GM21526 (cell line): ENCODE data around the gene PHLDB3.

Source experiments
- ATAC-seq: cut with Tn5 transposase; IDR thresholded peaks from one replicate; pipeline ENCODE4 v1.9.1; 2021; ENCODE audit warnings: moderate library complexity; ENCODE audit not compliant: unreplicated experiment, low FRiP score

The PHLDB3 gene

DNA sequence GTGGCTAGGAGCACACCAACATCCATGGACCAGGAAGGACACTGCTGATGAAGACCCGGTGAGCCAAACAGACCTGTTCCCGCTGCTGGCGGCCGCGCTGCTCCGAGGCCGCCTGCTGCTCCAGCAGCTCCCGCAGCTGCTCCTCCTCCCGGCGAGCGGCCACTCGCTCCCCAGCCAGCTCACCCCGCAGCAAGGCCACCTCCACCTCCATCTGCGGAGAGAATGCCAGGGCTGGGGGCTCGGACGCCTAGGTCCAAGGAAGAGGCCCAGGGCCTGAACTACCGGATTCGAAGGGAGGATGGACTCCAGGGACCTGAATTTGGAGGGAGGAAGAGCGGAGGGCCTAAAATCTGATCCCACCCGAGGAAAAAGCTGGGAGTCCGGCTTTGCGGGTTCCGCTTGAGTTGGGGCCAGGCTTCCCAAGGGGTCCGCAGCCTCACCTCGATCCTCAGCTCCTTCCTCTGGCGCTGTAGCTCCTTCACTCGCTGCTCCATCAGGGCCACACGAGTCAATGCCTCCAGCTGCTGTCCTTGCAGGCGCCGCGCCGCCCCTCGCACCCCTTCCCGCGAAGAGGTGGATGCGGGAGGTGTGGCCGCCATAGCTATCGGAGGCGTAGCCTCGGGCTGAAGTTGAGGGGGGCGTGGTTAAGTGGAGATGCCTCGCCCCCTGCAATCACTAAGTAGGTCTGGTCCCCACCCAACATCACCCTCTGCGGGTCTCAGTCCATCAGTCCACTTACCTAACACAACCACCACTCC, 2.7 kb downstream of the PHLDB3 start:
- ATAC-seq = no peak

DNA sequence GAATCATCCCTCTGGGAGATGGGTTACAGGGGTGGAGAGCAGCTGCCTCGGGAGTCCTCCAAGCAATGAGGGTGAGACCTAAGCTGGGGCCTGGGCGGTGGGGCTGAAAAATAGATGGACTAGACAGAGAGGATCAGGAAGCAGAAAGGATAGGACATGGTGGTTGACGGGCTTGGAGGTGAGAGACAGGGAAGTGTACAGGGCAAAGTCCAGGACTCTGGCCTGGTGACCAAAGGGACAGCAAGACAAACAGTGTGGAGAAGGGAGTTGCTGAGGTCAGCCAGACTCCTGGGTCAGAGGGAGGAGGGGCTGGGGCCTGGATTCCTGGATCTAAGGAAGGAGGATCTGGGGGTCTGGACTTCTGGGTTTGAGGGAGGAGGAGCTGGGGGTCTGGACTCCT, 5.5 kb downstream of the PHLDB3 start:
- ATAC-seq = no peak

DNA sequence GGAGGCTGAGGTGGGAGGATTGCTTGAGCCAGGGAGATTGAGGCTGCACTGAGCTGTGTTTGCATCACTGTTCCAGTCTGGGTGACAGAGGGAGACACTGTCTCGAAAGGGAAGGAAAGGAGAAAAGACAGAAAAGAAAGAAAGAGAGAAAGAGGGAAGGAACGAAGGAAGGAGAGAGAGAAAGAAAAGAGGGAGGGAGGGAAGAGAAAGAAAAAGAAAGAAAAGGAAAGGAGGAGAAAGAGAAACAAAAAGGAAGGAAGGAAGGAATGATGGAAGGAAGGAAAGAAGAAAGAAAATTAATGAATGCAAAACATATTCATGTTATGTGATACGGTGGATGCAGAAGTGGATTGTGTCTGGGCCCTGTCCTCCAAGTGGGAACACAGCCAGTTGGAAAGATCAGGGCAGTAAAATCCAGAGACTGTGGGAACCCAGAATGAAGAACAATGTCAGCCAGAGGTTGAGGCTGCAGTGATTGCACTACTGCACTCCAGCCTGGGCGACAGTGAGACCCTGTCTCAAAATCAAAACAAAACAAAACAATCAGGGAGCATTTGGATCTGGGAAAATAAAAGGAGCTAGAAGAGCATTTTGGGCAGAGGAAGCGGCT, 6.2 kb downstream of the PHLDB3 start:
- no peak for ATAC-seq

DNA sequence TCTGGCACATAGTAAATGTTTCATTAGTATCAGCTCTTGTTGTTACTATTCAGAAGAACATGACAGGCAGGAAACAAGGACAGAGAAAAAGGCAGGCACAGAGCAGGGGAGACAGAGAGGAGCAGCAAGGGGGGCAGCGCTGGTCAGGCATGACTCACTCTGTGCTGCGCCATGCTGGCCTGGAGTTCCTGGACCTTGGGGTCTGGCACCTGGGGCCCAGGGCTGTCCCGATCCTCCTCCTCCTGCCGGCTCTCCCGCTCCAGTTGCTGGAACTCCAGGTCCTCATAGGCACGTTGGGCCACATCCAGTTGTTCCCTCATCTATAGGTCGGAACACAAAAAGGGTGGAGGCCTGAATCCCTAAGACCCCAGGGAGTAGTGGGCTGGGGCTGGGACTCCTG, 7.6 kb downstream of the PHLDB3 start:
- ATAC-seq = no peak

DNA sequence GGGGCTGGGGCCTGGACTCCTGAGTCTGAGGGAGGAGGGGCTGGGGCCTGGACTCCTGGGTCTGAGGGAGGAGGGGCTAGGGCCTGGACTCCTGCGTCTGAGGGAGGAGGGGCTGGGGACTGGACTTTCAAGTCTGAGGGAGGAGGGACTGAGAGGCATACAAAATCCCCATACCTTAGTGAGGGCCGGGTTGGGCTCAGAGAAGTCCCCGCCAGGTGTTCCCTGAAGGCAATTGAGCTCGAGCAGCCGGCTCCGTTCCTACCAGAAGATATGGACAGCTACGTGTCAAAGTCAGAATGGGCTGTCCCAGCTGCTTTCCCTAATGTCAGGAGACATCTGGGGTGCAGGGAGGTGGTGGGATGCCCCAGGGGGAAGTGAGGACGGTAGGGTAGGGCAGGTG, 9.5 kb downstream of the PHLDB3 start:
- ATAC-seq = no peak

DNA sequence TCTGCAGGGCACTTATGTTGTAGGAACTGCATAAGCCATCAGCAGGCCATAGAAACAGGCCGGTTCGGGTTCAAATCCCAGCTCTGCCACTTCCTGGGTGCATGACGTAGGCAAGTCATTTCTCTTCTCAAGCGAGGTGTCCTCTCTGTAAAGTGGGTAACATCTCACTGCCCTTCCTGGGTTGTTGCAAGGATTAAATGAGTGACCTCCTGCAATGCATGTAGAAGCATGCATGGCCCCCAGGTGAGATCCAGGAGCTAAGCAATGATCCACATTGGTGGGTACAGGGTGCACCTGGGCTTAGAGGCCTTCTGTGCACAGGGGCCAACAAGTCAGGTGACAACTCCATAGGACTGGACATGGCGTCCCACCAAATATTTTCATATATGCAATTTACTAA, 13.8 kb downstream of the PHLDB3 start:
- ATAC-seq = no peak

DNA sequence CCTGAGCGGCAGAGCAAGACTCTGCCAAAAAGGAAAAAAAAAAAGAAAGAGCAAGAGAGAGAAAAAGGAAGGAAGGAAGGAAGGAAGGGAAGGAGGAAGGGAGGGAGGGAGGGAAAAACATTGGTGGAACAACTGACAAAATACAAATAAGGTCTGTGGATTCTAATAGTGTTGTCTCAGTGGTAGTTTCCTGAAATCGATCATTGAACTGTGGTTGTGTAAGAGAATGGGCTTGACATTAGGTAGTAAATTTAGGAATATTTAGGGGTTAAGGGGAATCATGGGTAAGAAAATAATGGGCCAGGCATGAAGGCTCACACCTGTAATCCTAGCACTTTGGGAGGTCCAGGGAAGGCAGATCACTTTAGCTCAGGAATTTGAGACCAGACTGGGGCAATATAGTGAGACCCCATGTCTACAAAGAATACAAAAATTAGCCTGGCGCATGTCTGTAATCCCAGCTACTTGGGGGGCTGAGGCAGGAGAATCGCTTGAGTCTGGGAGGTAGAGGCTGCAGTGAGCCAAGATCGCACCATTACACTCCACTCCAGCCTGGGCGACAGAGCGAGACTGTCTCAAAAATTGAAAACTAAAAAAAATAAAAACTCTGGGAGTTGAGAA, 14.5 kb downstream of the PHLDB3 start:
- ATAC-seq = no peak

DNA sequence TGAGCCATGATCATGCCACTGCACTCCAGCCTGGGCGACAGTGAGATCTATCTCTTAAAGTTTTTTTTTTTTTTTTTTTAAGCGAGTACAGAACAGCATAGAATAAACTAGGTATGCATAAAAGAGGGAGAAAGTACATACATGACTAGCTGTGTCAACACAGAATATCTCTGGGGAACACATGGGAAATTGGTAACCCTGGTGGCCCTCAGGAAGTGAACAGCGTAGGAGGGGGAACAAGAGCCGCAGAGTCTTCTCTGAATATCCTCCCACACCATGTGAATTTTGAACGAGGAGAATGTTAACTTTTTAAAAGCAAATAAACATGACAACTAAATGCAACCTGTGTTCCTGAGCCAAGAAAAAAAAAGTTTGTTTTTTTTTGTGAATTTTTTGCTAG, 15.2 kb downstream of the PHLDB3 start:
- ATAC-seq = no peak

DNA sequence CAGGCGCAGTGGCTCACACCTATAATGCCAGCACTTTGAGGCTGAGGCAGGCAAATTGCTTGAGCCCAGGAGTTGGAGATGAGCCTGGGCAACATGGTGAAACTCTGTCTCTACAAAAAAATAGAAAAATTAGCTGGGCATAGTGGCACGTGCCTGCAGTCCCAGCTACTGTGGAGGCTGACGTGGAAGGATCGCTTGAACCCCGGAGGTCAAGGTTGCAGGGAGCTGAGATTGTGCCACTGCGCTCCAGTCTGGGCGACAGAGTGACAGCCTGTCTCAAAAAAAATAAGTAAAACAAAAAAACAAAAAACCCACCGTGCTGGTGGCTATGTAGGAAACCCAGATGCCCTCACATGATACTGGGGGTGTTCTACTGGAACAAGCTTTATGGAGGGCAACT, 16.4 kb downstream of the PHLDB3 start:
- ATAC-seq = no peak

DNA sequence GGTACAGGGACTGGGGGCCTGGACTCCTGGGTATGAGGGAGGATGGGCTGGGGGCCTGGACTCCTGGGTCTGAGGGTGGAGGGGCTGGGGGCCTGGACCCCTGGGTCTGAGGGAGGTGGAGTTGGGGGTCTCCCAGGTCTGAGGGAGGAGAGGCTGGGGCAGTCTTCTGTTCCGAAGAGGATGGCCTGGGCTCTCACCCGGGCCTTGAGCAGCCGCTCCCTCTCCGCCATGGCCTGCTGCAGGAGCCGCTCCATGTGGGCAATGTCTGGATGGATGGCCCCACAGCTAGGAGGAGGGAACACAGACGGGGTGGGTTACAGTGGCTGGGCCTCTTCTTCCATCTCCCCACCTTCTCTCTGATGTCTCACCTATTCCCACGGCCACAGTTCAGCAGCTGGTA, 18.1 kb downstream of the PHLDB3 start:
- ATAC-seq = no peak

DNA sequence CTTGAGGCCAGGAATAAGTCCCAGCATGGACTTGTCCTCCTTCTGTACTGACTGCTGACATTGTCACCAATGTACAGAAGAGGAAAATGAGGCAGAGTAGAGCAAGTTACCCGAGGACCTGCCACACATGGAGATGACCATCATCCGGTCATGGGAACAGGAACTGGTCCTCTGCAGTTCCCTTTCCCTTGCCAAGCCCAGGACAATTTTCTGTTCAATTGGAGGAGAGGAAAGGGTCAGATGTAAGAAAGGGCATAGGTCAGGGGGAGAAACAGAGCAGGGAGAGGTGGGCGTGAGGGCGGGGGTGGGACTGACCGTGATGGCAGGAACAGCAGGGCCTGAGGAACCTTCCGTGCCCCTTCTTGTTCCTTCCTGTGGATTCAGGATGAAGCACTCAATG, 18.6 kb downstream of the PHLDB3 start:
- ATAC-seq = no peak

DNA sequence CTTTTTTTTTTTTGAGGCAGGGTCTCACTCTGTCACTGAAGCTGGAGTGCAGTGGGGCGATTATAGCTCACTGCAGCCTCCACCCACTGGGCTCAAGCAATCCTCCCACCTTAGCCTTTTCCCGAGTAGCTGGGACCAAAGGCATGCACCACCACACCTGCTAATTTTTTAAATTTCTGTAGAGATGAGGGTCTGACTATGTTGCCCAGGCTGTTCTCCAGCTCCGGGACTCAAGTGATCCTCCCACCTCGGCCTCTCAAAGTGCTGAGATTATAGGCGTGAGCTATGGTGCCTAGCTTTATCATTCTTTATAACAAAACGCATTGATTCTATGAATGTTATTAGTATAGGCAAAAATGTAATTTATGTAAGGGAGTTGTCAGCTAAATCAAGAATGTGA, 21.3 kb downstream of the PHLDB3 start:
- ATAC-seq = no peak

DNA sequence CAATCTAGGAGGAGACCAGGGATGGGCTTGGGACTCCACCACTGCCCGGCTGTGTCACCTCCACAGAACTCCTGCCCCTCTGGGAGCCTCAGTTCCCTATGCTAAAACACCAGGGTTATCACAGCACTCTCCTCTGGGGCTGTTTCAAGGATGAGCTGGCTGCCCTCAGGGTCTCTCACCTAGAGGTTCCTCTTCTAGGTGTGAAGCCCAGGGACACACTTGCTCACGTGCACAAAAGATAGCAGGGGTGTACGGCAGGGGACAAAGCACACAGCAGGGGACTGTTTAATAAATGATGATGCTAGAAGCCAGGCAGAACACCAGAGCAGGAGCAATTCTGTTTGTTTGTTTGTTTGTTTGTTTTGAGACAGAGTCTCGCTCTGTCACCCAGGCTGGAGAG, 22.4 kb downstream of the PHLDB3 start:
- ATAC-seq = no peak

DNA sequence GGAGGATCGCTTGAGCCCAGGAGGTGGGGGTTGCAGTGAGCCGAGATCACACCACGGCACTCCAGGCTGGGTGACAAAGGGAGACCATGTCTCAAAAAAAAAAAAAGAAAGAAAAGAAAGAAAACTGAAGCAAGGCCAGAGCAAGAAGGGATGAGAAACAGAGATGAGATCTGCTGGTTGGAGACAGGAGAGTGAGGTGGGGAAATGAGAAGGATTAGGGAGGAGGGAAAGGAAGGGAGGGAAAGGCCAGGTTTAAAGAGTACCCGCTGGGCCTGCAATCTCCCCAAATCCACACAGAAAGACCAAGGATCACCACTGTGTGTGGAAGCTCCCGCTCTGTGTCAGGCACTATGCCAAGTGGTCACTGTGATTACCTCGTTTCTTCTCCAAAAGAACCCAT, 22.8 kb downstream of the PHLDB3 start:
- ATAC-seq = no peak

DNA sequence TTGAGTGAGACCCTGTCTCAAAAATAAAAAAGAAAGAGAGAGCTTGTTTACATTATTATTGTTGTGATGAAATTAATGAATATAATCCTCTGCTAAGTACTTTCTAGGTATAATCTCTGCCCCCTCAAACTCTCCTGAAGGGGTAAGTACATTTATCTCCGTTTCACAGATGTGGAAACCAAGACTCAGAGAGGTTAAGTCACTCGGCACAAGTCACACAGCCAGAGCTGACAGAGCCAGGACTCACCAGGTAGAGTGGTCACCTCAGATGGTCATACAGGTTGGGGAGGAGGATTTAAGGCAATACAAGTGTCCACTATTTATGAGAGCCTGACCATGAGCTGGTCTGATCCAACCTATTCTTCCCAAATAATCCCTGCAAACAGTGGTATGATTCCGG, 24.0 kb downstream of the PHLDB3 start:
- no peak for ATAC-seq

DNA sequence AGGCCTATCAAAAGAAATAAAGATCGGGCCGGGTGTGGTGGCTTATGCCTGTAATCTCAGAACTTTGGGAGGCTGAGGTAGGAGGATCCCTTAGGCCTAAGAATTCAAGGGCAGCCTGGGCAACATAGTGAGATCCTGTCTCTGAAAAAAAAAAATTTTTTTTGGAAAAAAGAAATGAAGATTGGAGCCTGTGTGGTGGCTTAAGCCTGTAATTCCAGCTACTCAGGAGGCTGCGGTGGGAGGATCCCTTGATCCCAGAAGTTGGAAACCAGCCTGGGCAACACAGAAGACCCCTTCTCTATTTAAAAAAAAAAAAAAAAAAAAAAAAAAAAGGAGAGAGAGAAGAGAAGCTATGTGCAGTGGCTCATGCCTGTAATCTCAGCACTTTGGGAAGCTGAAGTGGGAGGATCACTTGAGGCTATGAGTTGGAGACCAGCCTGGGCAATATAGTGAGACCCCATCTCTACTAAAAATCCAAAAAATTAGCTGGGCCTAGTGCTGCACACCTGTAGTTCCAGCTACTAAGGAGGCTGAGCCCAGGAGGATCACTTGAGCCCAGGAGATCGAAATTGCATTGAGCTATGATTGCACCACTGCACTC, 24.5 kb downstream of the PHLDB3 start:
- no peak for ATAC-seq

DNA sequence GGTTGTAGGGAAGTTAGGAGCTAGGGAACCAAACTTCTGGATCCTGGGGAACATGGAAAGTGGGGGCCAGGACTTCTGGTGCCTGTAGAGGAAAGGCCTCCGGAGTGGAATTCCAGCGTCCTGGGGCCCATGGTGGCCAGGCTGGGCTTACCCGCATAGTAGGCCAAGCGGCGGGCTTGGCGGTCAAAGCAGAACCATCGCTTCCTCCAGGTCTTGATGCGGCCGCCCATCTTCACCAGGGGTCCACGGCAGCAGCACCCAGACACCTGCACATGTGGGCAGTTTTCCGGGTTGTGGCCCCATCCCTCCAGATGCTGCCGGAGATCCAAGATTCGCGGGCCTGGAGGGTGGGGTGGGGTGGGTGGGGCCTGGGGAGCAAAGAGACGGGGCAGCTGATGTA, 25.3 kb downstream of the PHLDB3 start:
- no peak for ATAC-seq

DNA sequence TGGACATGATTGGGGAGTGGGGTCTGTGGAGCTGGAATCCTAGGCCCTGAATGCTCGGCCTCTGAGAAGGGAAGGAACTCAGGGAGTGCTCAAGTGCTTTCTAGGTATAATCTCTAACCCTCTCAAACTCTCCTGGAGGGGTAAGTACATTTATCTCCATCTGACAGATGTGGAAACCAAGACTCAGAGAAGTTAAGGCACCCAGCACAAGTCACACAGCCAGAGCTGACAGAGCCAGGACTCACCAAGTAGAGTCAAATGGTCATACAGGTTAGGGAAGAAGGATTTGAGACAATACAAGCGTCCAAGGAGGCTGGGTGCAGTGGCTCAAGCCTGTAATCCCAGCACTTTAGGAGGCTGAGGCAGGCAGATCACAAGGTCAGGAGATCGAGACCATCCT, 26.2 kb downstream of the PHLDB3 start:
- no peak for ATAC-seq

DNA sequence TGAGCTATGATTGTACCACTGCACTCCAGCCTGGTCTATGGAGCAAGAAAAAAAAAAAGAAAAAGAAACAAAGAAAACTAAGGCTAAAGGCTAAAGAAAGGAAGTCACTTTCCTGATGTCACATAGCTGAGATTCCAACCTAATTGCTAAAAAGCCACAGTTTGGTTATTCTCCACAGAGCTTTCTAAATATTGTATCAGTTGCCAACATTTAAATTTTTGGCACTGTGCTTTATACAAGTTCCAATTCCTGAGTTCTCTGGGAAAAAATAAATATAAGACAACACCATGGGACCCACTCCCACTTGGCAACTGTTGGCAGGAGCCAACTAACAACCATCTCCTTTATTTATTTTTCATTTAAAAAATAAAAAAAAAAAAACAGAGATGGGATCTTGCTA, 27.9 kb downstream of the PHLDB3 start:
- ATAC-seq = no peak

DNA sequence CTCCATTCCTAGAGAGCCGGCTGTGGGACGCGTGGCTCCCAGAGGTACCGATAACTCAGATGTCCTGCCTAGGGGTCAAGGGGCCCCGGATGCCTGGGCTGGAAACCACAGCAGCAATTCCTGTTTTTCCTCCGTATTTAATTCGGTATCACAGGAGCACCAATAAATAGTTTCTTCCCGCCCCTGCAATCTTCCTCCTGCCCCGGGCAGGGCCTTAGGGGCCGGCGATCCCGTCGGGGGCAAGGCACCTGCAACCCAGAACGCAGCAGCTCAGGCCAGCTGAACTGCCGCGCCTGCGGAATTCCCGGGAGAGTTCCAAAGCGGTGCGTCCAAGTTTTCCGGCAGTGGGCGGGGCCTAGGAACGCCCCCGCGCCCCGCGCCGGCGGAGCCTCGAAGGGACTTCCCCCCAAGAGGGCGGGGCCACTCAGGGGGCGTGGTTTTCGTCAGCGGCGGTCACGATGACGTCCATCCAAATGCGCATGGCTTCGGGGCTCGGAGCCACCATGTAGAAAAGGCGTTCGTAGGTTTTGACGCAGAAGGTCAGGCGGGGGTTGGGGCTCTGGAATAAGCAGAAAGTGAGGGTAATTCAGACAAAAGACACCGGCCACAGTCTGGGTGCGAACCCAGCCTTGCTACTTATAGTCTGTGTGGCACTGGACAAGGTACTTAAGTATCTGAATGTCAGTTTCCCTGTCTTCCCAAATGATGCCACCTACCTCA, 29.4 kb downstream of the PHLDB3 start:
- ATAC-seq = no peak

DNA sequence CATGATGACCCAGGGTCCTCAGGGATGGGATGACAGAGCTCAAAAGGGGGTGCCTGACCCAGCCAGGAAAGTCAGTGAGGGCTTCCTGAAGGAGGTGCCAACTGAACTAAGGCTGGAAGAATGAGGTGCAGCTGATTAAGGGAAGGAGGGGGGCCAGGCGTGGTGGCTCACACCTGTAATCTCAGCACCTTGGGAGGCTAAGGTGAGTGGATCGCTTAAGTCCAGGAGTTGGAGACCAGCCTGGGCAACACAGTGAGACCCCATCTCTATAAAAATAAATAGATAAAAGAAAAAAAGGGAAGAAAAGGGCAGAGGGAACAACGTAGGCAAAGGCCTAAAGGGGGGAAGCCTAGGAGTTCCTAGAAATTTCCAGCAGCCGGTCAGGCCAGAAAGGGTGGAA, 30.1 kb downstream of the PHLDB3 start:
- ATAC-seq = no peak
